GM21367 (cell line): ENCODE measurements around the gene SGCE.

Experiments
- ATAC-seq: cut with Tn5 transposase; IDR thresholded peaks from one replicate; pipeline ENCODE4 v1.9.1; 2021; ENCODE audit not compliant: unreplicated experiment

The SGCE gene

GRCh38 chr7:94630855-94631254 lies 25.1 kb downstream of the SGCE start:
- ATAC-seq: no peak

GRCh38 chr7:94623820-94624219 lies 32.1 kb downstream of the SGCE start:
- ATAC-seq: no peak

GRCh38 chr7:94621120-94621519 lies 34.8 kb downstream of the SGCE start:
- peak; percentile 2 for ATAC-seq

GRCh38 chr7:94620703-94621118 lies 35.2 kb downstream of the SGCE start:
- ATAC-seq: peak; percentile 98

- no peak for ATAC-seq
These were observed 37.8 kb downstream of the SGCE start for GRCh38 chr7:94618126-94618525.

- ATAC-seq: no peak
These were observed 39.1 kb downstream of the SGCE start for GRCh38 chr7:94616855-94617254.

GRCh38 chr7:94615666-94616065 lies 40.3 kb downstream of the SGCE start:
- ATAC-seq: no peak

GRCh38 chr7:94612661-94613060 lies 43.3 kb downstream of the SGCE start:
- no peak for ATAC-seq

- no peak for ATAC-seq
These were observed 43.7 kb downstream of the SGCE start for GRCh38 chr7:94612253-94612652.

- no peak for ATAC-seq
These were observed 46.4 kb downstream of the SGCE start for GRCh38 chr7:94609561-94609960.

- no peak for ATAC-seq
These were observed 50.9 kb downstream of the SGCE start for GRCh38 chr7:94605031-94605430.

GRCh38 chr7:94602181-94602580 lies 53.8 kb downstream of the SGCE start:
- ATAC-seq: no peak

- no peak for ATAC-seq
These were observed 55.7 kb downstream of the SGCE start for GRCh38 chr7:94600267-94600666.

- no peak for ATAC-seq
These were observed 60.2 kb downstream of the SGCE start for GRCh38 chr7:94595717-94596116.

GRCh38 chr7:94594882-94595281 lies 61.1 kb downstream of the SGCE start:
- no peak for ATAC-seq

GRCh38 chr7:94591176-94591575 lies 64.8 kb downstream of the SGCE start:
- ATAC-seq: no peak

- no peak for ATAC-seq
These were observed 65.3 kb downstream of the SGCE start for GRCh38 chr7:94590526-94591162.

- ATAC-seq: no peak
These were observed 67.9 kb downstream of the SGCE start for GRCh38 chr7:94588075-94588474.

- ATAC-seq: no peak
These were observed 71.8 kb downstream of the SGCE start for GRCh38 chr7:94584113-94584512.

- no peak for ATAC-seq
These were observed 75.3 kb downstream of the SGCE start for GRCh38 chr7:94580601-94581000.

GRCh38 chr7:94579470-94579869 lies 76.5 kb downstream of the SGCE start:
- ATAC-seq: no peak

GRCh38 chr7:94578614-94579013 lies 77.3 kb downstream of the SGCE start:
- no peak for ATAC-seq

- no peak for ATAC-seq
These were observed 78.6 kb downstream of the SGCE start for GRCh38 chr7:94577357-94577756.
